Heart left ventricle (tissue), 13 donors: Measurements from ENCODE around the gene UXT.

ENCODE experiments used
- CTCF ChIP-seq, 12 donors: fragments of 200-600 bp; sonication (generic) in 4 of 12; IDR thresholded peaks; one replicate each; pipeline versions ENCODE4 v1.5.0 to v1.8.0; 2018 to 2022; ENCODE audit warnings: antibody characterized with exemption in 12 of 12, mild to moderate bottlenecking in 5 of 12
- POLR2A ChIP-seq, 2 donors: fragments of 450-650 bp; IDR thresholded peaks; one replicate each; pipeline ENCODE4 v1.6.1; 2017; ENCODE audit warnings: antibody characterized with exemption in 2 of 2, mild to moderate bottlenecking in 2 of 2, moderate library complexity in 2 of 2
- donor health status: ischemic (EF 13 %, LVEDD 7.1; RV severe dilation, severe dysfunction).
- donor health status: DM: no; HTN: yes; CAD: no.
- donor health status: DM: no; HTN: no; CAD: no.
- donor health status: ischemic (EF 25% LVEDD 6.9; RV normal size, moderate dysfunction).
- donor health status: ischemic (EF 25% LVEDD 5.7; RV mildly dilated, moderate dysfunction).
- donor health status: ischemic (EF 35%, LVEDD 5.7; RV mildly dilated, moderate dysfunction).
- donor health status: nonischemic (EF 11% LVEDD 7.7; RV severe dilation, severe dysfunction).
- donor health status: DM: yes; HTN: yes; CAD: no.
- donor health status: PGD.
- donor health status: ischemic (EF 29% LVEDD 5.4; RV normal size, mild dysfunction).
- donor health status: nonischemic (EF 23%, LVEDD 6.1; RV moderate dilation, normal function).

GRCh38 chrX:47605024-47605423 lies 54.0 kb downstream of the UXT start:
- no peak for TF ChIP-seq POLR2A (IDR thresholded peaks at IDR 0.05)
- no peak for TF ChIP-seq CTCF (IDR thresholded peaks at IDR 0.05)
